NCI-H1105 (cell line): ENCODE measurements around the gene POLR1H.

Experiments
- DNase-seq: peaks from one replicate; lab custom pipeline; 2025; lab: John Stamatoyannopoulos, UW

Gene POLR1H

DNA sequence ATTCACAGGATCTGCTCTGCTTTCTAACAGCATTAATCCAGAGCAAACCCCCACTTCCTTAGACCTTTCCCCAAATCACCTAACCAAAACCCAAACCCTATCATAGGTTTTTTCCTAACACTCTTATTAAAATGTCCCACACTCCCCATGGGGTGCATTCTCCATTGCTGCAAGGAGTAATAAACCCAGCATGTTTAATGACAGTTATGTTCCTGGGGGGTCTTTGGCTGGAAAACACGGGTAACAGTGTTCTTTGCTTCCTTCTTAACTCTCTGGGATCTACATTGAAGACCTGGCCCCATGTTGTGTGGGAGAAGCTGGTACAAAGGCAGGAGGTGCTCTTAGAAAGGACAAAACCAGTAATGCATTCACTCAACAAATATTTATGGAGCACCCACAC is 35.8 kb downstream of the POLR1H start:
- DNase-seq = no peak

DNA sequence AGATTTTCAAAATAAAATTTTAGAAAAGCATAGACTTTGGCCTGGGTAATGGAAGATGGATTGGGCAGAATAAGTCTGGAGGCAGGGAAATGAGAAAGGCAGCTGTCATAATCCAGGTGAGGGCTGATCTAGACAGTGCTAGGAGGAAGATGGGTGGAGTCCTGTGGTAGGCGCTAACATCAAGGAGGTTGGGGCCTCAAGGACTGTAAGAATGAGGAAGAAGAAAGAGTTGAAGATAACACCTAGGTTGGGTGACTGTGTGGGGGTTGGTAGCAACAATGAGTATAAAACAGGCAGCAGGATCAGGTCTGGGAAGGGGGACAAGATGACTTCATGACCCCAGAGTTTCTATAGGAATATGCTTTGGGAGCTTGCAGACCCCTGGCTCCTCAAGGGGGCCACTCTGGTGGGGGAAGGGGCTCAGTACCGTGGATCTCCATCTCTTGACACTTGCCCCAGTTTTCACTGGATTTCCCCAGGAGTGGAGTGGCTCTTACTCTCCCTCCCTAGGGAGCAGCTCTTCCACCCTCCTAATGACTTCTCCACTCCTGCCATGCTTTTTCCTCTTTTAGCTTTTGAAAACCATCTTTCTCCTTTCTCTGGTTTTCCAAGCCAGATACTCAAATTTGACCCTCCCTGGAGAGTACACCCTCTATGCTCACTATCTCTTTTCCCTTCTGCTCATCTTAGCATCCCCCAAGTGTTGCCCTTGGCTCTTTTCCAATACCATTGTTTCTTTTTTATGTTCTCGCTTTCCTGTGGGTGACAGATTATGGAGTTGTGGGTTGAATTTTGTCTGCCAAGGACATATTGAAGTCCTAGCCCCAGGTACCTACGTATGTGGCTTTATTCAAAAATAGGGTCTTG is 37.1 kb downstream of the POLR1H start:
- DNase-seq = no peak

DNA sequence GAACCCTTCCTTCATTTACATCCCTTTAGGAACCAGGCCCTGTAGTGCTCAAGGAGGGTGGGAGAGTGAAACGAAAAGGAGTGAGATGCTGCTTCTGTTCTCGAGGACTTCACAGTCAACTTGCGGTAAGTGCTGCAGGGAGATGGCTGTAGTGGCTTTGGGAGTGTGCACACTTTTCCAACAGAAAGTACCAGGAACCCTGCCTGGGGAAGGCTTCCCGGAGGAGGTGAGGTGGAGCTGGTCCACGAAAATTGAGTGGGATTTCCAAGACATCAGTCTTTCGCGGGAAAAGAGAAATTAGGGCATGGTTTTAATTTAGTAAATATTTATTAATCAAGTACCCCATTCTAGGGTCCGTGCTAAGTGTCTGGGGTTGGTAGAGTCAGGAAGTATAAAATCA is 39.1 kb downstream of the POLR1H start:
- no peak for DNase-seq

DNA sequence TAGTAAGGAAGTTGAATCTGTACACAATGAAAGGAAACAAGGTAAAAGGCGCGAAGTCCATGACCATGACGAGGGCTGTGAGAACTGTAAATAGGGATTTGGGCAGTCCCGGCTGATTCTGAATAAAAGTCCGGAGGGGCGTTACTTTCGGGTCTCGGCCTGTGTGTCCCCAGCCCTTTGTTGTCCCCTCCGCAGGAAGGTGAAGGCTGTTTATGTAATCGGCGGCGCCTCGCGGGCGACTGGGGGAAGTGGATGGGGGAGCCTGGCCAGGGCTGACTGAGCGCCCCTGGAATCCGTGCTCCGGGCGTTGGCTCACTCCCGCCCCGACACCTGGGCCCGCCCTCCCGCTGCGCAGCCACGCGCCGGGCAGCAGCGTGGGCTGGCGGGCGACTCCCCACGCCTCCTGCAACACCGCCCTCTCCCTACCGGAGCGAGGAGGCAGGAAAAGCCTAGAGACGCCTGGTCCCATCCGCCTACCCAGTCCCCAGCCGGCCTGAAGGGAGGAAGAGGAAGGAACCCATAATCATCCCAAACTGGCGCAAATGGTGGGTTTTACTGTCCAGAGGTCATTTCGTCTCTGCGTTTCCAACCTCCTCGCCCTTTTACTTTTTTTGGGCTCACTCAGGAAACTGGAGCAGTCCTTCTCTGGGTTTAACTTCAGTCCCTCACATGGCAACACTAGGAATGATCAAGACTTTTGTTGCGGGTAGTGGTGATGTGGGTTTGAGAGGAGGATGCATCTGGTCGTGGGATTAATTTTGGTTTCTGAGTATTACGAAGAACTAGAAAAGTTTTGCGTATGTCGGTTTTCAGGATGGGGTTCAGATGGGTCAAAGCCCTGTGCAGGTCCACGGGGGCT is 39.7 kb downstream of the POLR1H start:
- no peak for DNase-seq

DNA sequence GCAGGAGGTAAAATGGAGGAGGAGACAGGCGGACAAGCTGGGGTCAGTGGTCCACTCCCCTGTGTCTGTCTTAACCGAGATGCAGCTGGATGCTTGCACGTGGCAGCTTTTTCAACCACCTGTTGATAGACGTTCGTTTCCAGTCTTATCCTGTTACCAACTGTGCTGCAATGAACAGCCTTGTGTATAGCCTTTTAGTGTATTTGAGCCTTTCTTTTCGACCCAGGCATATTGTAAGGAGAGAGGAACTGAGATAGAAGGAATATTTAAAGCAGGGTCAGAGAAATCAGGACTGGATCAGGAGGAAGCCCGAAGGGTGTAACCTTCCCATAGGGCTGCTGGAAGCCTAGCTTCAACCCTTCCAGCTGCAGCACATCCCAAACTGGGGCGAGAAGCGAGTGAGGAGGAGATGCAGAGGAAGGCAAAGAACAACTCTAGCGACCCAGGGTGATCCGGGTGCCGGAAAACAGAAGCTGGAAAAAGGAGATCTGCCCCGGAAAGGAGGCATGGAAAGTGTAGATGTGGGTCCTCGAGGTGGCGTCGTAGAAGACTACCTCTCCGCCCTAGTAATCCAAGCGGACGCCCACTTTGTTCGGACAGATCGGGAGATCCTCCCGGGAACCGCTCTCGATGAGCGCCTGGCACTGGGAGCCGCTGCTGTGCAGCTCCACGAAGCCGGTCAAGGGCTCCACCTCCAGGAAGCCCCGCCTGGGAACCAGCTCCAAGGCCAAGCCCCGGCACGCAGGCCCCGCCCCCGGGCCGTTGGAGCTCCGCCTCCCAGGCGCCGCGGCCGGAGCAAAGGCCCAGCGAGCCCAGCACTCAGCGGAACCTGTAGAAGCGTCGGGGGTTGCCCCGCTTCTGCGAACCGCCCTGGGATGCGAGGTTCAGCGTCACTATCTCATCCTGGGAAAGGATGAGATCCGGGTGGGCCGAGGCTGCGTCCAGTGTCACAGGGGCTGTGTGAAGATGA is 40.7 kb downstream of the POLR1H start:
- no peak for DNase-seq

DNA sequence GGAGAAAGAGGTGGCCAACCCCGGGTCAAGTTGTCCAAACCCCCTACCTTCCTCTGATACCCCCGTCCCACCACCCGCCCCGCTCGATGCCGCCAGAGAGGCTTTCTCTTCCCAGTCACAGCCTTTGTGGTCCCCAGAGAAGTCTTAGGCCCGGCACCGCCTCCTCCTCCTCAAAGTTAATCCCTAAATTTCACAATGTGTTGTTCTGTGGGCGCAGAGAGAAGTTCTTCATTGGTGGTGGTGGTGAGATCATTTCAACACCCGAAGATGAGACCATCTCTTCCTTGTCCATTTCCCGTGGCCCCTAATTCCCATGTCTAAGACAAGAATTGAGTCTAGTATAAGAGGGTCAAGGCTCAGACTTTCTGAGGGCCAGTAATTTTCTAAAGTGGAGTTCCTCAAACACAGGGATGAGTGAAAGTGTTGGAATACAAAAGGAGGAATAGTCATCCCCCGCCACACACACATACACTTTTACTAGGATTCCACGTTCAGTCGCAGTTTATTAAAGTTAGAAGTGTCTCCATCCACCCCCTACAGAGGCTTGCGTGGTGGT is 41.4 kb downstream of the POLR1H start:
- DNase-seq = no peak

DNA sequence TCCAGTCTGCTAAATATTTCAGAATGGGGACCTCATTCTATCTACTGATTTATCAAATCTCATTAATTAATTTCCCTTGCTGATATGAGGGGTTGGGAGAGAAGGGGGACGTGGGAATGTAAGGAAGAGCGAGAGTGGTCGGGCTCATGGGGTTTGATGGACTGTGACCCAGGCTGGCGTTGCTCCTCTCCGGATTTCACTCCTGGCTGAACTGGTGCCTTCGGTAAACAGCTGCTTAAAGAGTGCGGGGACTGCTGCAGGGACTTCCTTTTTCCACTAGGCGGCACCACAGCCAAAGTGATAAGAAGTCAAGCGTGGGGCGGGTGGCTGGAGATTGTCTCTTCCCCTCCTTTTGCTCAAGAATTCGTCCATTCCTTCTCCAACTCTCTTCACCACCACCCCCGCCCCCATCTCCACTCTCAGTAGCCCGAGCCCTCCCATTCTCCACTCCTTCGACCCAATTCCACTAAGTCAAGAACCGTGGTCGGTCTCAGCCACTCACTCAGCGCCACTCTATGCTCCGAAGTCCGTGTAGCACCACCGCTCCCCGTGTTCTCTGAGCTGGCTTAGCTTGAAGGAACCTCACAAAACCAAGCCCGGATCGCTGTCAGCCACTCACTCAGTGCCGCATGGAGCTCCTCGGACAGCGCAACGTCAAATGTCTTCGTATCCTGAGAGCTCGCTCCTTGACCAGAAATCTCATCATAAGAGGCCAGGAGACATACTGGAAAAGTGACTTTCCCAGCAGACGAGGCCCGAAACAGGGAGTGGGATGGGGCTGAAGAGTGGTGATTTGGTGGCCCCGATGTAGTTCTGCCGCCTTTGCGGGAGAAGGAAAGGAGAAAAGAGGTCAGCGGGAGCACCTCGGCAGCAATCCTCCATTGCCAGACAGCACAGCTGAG is 42.2 kb downstream of the POLR1H start:
- peak; percentile 72 for DNase-seq

DNA sequence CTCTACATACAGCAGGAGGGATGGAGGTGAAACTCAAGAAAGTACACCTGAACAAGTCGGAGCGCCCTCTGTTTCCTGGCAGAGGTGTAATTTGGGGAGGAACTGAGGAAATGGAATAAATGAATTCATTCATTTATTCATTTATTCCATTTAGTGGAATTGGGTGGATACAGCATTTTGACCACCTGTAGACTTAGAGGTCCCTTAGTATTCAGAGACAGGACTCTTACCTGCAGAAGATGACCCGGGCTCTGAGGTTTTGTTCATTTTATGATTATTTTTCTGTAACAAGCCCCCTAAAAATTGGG is 42.8 kb downstream of the POLR1H start:
- DNase-seq = no peak

DNA sequence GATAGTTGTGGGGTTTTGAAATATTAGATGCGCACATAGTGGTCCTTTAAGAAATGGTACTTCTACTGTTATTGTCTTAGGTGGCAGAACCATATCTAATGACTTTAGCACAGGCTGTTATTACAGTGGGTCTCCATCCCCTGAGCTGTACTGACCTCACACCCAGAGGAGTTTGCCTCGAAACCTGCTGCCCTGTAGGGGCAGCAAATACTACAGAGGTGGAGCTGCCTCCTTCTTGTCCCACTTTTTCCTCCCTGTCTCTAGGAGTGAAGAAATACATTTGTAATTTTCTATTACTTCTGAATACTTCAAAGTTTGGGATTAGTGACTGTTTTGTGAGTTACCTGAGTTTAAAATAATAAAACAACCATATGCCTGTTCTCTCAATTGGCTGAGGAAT is 43.6 kb downstream of the POLR1H start:
- DNase-seq = no peak

DNA sequence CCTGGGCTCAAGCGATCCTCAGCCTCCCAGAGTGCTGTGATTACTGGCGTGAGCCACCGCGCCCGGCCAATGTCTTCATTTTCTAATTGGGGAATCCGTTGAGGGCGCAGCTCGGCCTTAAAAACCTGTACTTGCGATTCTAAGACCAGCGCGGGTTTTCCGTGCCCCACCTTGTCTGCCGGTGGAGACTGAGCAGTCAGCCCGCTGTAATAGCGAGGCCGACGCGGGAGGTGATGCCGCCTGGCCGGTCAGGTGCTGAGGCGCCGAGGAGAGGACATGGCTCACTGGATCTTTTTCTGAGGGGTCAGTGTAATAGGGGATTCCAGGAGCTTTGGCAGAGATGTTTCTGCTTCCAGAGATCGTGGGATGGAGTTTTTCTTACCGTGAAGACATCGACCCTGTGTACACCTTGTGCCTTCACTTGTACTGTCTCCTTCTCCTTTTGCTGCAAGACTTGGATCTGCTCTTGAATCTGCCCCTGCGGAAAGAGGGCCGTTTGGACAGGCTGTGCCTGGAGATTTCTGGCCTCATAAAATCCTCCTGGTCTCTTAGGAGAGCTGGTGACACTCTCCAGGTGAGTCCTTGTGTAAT is 50.3 kb downstream of the POLR1H start:
- DNase-seq = no peak

DNA sequence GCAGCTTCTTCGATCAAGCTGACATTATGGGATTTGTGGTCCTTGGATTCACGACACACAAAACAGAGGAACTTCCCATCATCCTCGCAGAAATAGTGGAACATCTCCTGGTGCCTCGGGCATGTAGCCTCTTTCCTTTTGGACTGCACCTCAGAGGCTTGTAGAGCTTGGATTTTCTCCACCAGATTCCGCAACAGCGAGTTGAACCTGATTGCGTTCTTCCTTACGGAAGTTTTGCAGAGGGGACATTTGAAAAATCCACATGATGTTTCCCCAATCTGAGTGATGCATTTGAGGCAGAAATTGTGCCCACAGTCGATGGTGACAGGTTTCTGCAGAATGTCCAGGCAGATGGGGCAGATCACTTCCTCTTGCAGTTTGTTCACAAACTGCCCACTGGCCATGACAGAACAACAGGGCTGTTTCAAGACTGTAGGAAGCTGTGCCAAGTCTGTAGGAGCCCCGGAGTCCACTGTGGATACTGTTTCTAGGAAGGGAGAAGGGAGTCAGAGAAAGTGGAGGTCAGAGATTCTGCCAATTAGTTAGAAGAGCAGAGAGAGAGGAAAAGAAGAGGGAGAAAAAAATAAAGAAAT is 51.4 kb downstream of the POLR1H start:
- no peak for DNase-seq

DNA sequence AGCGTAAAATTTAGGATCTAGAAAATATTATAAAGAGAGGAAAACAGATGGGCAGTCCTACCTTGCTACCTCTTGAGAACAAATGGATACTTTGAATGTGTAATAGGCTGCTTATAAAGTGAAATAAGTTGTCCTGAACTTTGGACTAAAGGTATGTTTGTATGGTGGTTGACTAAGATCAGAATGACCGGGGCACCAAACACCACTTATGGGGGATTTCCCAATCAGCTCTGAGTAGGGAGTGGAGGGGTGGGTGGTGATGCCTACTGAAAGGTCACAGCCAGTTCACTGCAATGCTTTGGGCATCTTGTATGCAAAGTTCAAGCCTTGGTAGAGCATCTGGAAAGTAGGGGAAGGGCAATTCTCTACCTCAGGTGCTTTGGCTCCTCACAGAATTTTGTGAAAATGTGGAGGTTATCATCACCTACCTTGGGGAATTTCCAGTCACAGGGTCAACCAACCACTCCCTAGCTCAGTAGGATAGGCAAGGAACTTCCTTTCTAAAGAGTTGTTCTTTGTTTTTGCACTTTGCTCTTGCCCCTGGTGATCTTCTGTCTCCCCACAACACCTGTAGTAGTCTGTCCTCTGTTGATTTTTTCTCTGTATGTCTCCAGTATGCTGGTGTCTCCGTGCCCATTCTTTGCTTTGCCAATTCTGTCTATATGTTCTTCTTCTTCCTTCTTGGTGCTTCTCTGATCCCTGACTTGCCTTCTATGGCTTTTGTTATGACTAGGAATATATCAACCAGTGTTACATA is 52.1 kb downstream of the POLR1H start, which contains the start of gene TRIM31:
Gene TRIM31 (minus strand): TSS at position 88 of the 757 bp plus-strand sequence. CDS start 285 bp downstream, outside the sequence.
- no peak for DNase-seq

DNA sequence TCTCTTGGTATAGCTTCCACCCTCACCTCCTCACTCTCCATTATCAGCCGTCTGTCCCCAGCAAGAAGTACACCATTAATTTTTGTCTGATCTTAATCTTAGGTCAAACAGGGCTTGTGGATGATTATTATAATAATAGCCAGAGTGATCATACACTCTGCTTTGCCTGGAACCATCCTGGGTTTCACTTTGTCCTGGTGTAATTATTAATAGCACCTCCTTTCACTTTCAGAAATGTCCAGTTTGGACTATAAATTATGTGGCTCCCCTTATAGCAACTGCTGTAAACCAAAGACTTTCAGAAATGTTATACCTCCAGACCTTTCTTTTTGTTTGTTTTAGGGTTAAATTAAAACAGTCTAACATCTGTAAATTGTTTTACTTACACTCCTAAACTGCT is 52.8 kb downstream of the POLR1H start:
- DNase-seq = no peak
